Activated CD4-positive, alpha-beta T cell treated with anti-CD3 and anti-CD28 coated beads, Interleukin-2, amount 50 U/mL, for 24 hours (primary cell): ENCODE data around the gene GRXCR2.
"Not testable (repeated sequence)": the region's sequence is repeated elsewhere in the genome, so short reads cannot be mapped to it uniquely, and the experiment has no call there.

Source experiments
- DNase-seq, 2 donors: peaks; one replicate each; pipeline ENCODE4 v3.0.0-alpha.2; 2020; ENCODE audit warnings: low read depth in 1 of 2, low spot score in 1 of 2

Gene GRXCR2, protein sequence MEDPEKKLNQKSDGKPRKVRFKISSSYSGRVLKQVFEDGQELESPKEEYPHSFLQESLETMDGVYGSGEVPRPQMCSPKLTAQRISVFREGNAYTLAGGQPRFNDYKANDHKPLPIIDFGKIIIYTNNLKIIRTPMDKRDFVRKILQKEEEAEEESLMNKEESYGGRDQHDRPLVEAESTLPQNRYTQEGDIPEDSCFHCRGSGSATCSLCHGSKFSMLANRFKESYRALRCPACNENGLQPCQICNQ

GRCh38 chr5:145872914-145873313 is at the start of gene GRXCR2:
Gene GRXCR2 (minus strand): TSS chr5:145873014. CDS start chr5:145872968, 46 bp downstream.
- no peak for DNase-seq

GRCh38 chr5:145922059-145922458 is 49.2 kb upstream of the GRXCR2 start:
- DNase-seq, result no peak

- DNase-seq, result no peak
These were observed 48.4 kb upstream of the GRXCR2 start for GRCh38 chr5:145921211-145921610.

DNA sequence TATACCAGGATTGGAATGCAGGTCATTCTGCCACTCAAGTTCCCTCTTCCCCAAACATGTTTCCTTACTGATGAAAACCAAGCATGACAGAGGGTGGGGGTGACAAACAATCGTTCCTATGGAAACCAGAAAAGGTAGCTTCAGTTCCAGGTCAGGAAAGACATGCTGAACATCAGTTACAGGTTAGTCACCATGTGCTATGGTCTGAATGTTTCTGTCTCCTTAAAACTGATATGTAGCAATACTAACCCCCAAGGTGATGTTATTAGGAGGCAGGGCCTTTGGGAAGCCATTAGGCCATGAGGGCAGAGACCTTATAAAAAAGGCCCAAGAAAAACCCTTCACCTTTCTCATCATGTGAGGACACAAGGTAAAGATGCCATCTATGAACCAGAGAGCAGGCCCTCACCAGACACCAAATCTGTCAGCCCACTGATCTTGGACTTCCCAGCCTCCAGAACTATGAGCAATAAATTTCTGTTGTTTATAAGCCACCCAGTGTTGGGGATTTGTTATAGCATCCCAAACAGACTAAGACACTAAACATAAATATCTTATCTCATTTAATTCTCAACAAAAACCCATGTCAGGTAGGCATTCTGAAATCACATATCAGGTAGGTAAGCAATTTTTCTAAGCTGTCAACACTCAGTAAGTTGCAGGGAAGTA is 47.9 kb upstream of the GRXCR2 start:
- DNase-seq, result no peak

DNA sequence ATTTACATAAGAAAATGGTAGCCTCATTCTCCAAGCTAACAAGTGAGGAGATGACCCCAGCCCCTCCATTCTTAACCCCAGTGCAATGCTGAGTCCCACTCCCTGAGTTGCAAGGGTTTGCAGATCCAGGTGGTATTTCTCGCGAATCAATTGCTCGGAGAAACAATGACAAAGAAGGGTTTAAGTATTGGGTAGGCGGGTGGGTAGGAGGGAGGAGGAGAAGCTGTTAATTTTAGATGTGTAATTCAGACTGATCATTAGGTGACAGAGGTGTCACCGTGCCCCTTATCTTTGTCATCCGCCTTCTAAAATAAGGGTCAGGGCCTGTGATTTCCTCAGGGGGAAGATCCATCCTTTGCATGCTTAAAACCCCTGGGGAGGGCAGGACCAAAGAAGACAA is 46.6 kb upstream of the GRXCR2 start:
- no peak for DNase-seq

DNA sequence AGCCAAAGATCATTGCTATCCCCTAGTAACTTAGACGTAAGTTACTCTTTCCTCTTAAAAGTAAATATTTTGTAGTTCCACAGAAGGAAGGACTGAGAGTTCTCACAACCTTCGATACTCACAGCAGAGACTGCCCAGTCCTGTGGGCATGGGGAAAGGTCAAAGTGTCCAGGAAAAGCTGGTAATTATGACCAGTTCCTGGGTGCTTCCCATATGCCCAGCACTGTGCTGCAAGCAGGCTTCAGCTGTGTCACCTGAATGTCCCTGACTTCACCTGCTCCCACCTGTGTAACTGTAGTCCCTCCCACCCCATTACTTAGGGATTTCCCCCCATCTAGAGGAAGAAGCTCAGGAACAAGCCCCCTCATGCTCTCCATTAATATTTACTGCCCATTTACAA is 45.6 kb upstream of the GRXCR2 start:
- DNase-seq, result no peak

GRCh38 chr5:145917288-145917687 is 44.5 kb upstream of the GRXCR2 start:
- no peak for DNase-seq

DNA sequence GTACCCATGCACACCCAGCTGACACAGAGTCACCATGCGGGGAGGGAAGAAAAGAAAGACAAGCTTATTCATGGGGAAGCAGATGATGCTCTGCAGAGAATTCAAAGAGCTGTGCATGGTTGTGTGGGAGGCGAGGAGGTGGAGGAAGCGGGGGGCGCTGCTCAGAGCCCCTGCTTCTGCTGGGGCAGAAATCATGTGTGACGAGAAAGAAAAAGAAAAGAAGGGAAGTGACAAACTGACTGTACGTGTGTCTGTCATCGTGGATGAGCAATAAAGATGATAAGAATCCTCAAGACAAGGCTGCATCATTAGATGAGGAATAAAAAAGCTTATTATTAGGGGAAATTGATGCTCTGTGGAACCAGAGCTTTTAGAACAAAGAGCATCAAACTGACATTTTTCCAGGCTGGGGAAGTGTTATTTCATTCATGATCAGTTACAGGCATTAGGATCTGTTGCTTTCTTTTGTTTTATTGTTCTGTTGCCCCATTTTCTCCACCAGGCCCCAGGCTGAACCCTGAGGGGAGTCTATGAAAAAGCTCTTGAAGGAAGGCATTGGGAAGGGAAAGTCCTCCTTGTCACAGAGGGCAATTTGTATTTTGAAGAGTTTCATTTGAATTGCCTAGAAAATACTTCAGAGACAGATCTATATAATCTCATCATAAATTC is 43.3 kb upstream of the GRXCR2 start:
- no peak for DNase-seq

GRCh38 chr5:145913701-145914100 is 40.9 kb upstream of the GRXCR2 start:
- no peak for DNase-seq

DNA sequence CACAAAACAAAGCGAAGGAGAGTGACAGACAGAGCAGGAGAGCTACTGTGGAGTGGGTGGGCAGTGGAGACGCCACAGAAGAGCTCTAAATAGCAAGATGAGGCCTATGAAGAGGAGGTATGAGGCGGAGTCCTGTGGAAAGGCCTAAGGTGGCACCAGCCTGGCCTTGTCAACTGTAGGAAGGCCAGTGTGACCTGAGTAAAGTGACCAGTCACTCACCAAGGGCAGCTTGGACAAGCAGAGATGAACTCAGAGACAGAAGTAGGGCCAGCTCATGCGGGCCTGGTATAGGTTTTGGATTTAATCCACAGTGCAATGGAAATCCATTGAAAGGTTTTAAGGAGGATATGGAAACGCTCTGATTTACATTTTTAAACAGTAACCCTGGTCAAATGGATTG is 39.8 kb upstream of the GRXCR2 start:
- no peak for DNase-seq

- DNase-seq, result no peak
These were observed 39.2 kb upstream of the GRXCR2 start for GRCh38 chr5:145912019-145912418.

GRCh38 chr5:145911164-145911563 is 38.4 kb upstream of the GRXCR2 start:
- DNase-seq, result no peak

- no peak for DNase-seq
These were observed 35.6 kb upstream of the GRXCR2 start for GRCh38 chr5:145908206-145908960.

DNA sequence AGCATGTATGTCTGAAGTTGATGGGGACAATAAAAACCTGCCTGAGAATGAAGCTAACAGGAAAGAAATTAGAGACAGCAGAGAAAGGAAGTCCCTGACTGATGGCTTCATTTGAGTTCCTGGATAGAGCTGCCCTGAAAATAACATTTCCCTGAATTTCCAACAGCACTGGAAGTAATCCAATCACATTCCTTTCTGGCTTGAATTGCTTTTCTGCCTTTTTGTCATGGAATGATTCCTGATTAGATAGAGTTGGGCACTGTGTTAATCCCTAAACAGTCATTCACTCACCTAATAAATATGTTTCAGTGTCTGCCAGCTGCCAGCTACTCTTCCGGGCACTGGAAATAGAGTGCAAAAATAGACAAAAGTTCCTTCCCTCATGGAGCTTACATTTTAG is 33.6 kb upstream of the GRXCR2 start:
- DNase-seq, result no peak

DNA sequence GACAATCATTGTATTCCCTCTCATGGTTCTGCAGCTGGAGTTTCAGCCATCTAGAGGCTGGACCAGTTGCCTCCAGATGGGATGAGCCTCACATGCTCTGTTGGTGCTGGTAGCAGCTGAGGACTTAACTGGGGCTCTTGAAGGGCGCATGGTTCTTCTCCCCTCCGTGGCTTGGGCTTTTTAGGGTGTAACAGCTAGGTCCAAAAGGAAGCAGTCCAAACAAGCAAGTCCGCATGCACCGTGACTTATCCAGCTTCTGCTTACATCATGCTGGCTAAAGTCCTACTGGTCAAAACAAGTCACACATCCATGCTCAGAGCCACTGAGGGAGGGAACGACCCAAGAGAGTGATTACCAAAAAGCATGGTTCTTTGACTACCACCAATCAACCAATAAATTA is 31.9 kb upstream of the GRXCR2 start:
- no peak for DNase-seq

GRCh38 chr5:145903867-145904266 is 31.1 kb upstream of the GRXCR2 start:
- DNase-seq, result no peak

DNA sequence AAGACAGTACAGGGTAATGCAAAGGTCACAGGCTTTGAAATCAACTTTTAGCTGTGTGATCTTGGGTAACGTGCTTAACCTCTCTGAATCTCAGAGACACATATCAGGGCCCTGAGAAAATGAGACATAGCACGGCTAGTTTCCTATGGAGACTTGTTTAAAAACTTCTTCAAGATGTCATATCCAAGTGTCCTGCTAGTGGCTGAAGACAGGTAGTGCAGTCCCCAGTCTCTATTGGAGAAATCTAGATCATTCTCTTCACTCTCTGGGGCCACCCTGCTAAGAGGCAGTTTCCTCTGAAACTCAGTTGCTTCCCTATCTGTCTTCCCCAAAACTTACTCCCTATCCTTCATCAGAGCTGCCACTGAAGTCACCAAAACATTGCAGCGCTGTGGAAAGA is 30.3 kb upstream of the GRXCR2 start:
- no peak for DNase-seq

- no peak for DNase-seq
These were observed 29.6 kb upstream of the GRXCR2 start for GRCh38 chr5:145902421-145902820.

DNA sequence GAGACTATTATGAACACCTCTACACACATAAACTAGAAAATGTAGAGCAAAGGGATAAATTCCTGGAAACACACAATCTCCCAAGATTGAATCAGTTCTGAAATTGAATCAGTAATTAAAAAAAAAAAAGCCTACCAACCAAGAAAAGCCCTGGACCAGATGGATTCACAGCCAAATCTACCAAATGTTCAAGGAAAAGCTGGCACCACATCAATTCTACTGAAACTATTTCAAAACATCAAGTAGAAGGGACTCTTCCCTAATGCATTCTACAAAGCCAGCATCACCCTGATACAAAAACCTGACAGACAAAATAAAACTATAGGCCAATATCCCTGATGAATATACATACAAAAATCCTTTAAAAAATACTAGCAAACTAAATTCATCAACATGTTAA is 25.4 kb upstream of the GRXCR2 start:
- no peak for DNase-seq

- not testable (repeated sequence) for DNase-seq
These were observed 18.6 kb upstream of the GRXCR2 start for GRCh38 chr5:145891378-145891777.

- DNase-seq, result no peak
These were observed 16.8 kb upstream of the GRXCR2 start for GRCh38 chr5:145889611-145890010.
